GM19395 (cell line): ENCODE measurements around the gene PPP1R9A.

Experiments used
- ATAC-seq: cut with Tn5 transposase; IDR thresholded peaks from one replicate; pipeline ENCODE4 v1.9.1; 2021; ENCODE audit warnings: mild to moderate bottlenecking, moderate library complexity; ENCODE audit not compliant: unreplicated experiment

Gene PPP1R9A

GRCh38 chr7:95092324-95092723 lies 184.9 kb downstream of the PPP1R9A start:
- ATAC-seq: no peak

GRCh38 chr7:95095259-95095965 lies 188.0 kb downstream of the PPP1R9A start:
- ATAC-seq: no peak

- ATAC-seq: no peak
These were observed 188.7 kb downstream of the PPP1R9A start for GRCh38 chr7:95095966-95096540.

GRCh38 chr7:95097291-95097690 lies 189.9 kb downstream of the PPP1R9A start:
- no peak for ATAC-seq

GRCh38 chr7:95097851-95098250 lies 190.5 kb downstream of the PPP1R9A start:
- ATAC-seq: no peak

- ATAC-seq: no peak
These were observed 191.7 kb downstream of the PPP1R9A start for GRCh38 chr7:95099106-95099505.

- no peak for ATAC-seq
These were observed 194.0 kb downstream of the PPP1R9A start for GRCh38 chr7:95101422-95101821.

- ATAC-seq: no peak
These were observed 195.3 kb downstream of the PPP1R9A start for GRCh38 chr7:95102662-95103061.

- ATAC-seq: no peak
These were observed 197.3 kb downstream of the PPP1R9A start for GRCh38 chr7:95104739-95105138.

- no peak for ATAC-seq
These were observed 198.2 kb downstream of the PPP1R9A start for GRCh38 chr7:95105627-95106026.

- ATAC-seq: no peak
These were observed 199.0 kb downstream of the PPP1R9A start for GRCh38 chr7:95106401-95106800.

- ATAC-seq: no peak
These were observed 203.3 kb downstream of the PPP1R9A start for GRCh38 chr7:95110707-95111106.

GRCh38 chr7:95113590-95113989 lies 206.2 kb downstream of the PPP1R9A start:
- ATAC-seq: no peak

GRCh38 chr7:95126053-95126709 lies 218.8 kb downstream of the PPP1R9A start:
- ATAC-seq: no peak

- ATAC-seq: no peak
These were observed 225.1 kb downstream of the PPP1R9A start for GRCh38 chr7:95132500-95132899.

- ATAC-seq: no peak
These were observed 232.5 kb downstream of the PPP1R9A start for GRCh38 chr7:95139922-95140321.

- no peak for ATAC-seq
These were observed 234.4 kb downstream of the PPP1R9A start for GRCh38 chr7:95141755-95142154.

- no peak for ATAC-seq
These were observed 236.9 kb downstream of the PPP1R9A start for GRCh38 chr7:95144256-95144655.

- ATAC-seq: no peak
These were observed 248.6 kb downstream of the PPP1R9A start for GRCh38 chr7:95155965-95156364.

- ATAC-seq: no peak
These were observed 250.0 kb downstream of the PPP1R9A start for GRCh38 chr7:95157381-95157780.

GRCh38 chr7:95169678-95170077 lies 262.3 kb downstream of the PPP1R9A start:
- no peak for ATAC-seq

- no peak for ATAC-seq
These were observed 265.0 kb downstream of the PPP1R9A start for GRCh38 chr7:95172420-95172819.
